GM23338 (cell line): Measurements from ENCODE around the gene MORC3. TPM values are rescaled to one million over a fixed set of nuclear protein-coding genes. Genes with fewer than 3 reads are reported as not detected.

Source experiments
- ATAC-seq: fragments of 200-7000 bp; cut with Tn5 transposase; 3 replicates; pipeline ENCODE4 v1.9.1; 2020
- DNase-seq: peaks from one replicate; pipeline ENCODE4 v3.0.0-alpha.2; 2015; ENCODE audit warnings: low spot score
- H2AFZ ChIP-seq: fragments of 200-600 bp; sonication (generic); 2 replicates; pipeline ENCODE4 v1.8.0; 2016; ENCODE audit warnings: antibody characterized with exemption, mild to moderate bottlenecking, moderate library complexity
- H3F3A ChIP-seq: fragments of 200-600 bp; sonication (generic); replicated peaks from 2 replicates; pipeline ENCODE4 v1.8.0; 2017; ENCODE audit warnings: antibody characterized with exemption, mixed run types, low read depth
- H3K27ac ChIP-seq: fragments of 200-600 bp; sonication (generic); 2 replicates; pipeline ENCODE4 v1.6.1; 2016; ENCODE audit warnings: low read depth
- H3K27me3 ChIP-seq: fragments of 200-600 bp; sonication (generic); 2 replicates; pipeline ENCODE4 v1.8.0; 2016; ENCODE audit warnings: mild to moderate bottlenecking, mixed run types, moderate library complexity; ENCODE audit not compliant: insufficient read depth
- H3K36me3 ChIP-seq: fragments of 200-600 bp; sonication (generic); 2 replicates; pipeline ENCODE4 v1.8.0; 2016; ENCODE audit warnings: mild to moderate bottlenecking; ENCODE audit not compliant: insufficient read depth
- H3K4me1 ChIP-seq: fragments of 200-600 bp; sonication (generic); 2 replicates; pipeline ENCODE4 v1.8.0; 2016; ENCODE audit warnings: mild to moderate bottlenecking, moderate library complexity; ENCODE audit not compliant: insufficient read depth
- H3K4me2 ChIP-seq: fragments of 200-600 bp; sonication (generic); 2 replicates; pipeline ENCODE4 v1.7.1; 2017; ENCODE audit warnings: mixed run types
- H3K4me3 ChIP-seq: fragments of 200-600 bp; sonication (generic); 2 replicates; pipeline ENCODE4 v1.6.1; 2016; ENCODE audit warnings: mixed run types
- H3K79me2 ChIP-seq: fragments of 200-600 bp; sonication (generic); replicated peaks from 2 replicates; pipeline ENCODE4 v1.8.0; 2017; ENCODE audit warnings: mild to moderate bottlenecking; ENCODE audit not compliant: insufficient read depth
- H3K9me2 ChIP-seq: fragments of 200-600 bp; sonication (generic); 2 replicates; pipeline ENCODE4 v1.8.0; 2017; ENCODE audit not compliant: insufficient read depth
- H4K20me1 ChIP-seq: fragments of 200-600 bp; sonication (generic); replicated peaks from 2 replicates; pipeline ENCODE4 v1.8.0; 2017; ENCODE audit warnings: mild to moderate bottlenecking; ENCODE audit not compliant: insufficient read depth
- H3K27ac Mint-ChIP-seq: 2 replicates; pipeline ENCODE4 v1.8.0; 2020; ENCODE audit warnings: inconsistent platforms, mild to moderate bottlenecking, moderate library complexity, mixed read lengths
- H3K27me3 Mint-ChIP-seq: 3 replicates; pipeline ENCODE4 v1.8.0; 2022; ENCODE audit warnings: low read depth, mild to moderate bottlenecking, moderate library complexity, mixed read lengths, inconsistent platforms; ENCODE audit not compliant: insufficient read depth, poor library complexity
- H3K36me3 Mint-ChIP-seq: 3 replicates; pipeline ENCODE4 v1.8.0; 2021; ENCODE audit warnings: low read depth, mild to moderate bottlenecking, inconsistent platforms, moderate library complexity, mixed read lengths
- H3K4me1 Mint-ChIP-seq: 3 replicates; pipeline ENCODE4 v1.8.0; 2020; ENCODE audit warnings: mild to moderate bottlenecking, inconsistent platforms, mixed read lengths
- H3K4me3 Mint-ChIP-seq: 3 replicates; pipeline ENCODE4 v1.8.0; 2021; ENCODE audit warnings: moderate library complexity, mild to moderate bottlenecking, inconsistent platforms, mixed read lengths
- H3K9me3 Mint-ChIP-seq: 3 replicates; pipeline ENCODE4 v1.8.0; 2020; ENCODE audit warnings: moderate library complexity, mild to moderate bottlenecking, inconsistent platforms, mixed read lengths
- CTCF ChIP-seq, 2 experiments: fragments of 200-600 bp in 1 of 2; sonication (generic) in 1 of 2; conservative IDR thresholded peaks; 2 replicates each; pipeline versions ENCODE4 v1.5.1 to v1.6.1; 2016 to 2017; ENCODE audit warnings: antibody characterized with exemption in 2 of 2, low read depth in 2 of 2, mild to moderate bottlenecking in 2 of 2, moderate library complexity in 1 of 2
- EZH2 ChIP-seq: fragments of 200-600 bp; sonication (generic); IDR thresholded peaks from one replicate; pipeline ENCODE4 v1.8.0; 2017; ENCODE audit warnings: antibody characterized with exemption, mild to moderate bottlenecking, low read depth; ENCODE audit not compliant: unreplicated experiment
- EZH2phosphoT487 ChIP-seq: fragments of 200-600 bp; sonication (generic); IDR thresholded peaks from one replicate; pipeline ENCODE4 v1.8.1; 2018; ENCODE audit warnings: antibody characterized with exemption; ENCODE audit not compliant: unreplicated experiment
- JUNB ChIP-seq: IDR thresholded peaks from one replicate; pipeline ENCODE4 v1.6.1; 2016; ENCODE audit warnings: antibody characterized with exemption; ENCODE audit not compliant: unreplicated experiment
- NANOG ChIP-seq: IDR thresholded peaks from 2 replicates; pipeline ENCODE4 v1.6.1; 2016; ENCODE audit warnings: antibody characterized with exemption, borderline replicate concordance
- POLR2AphosphoS5 ChIP-seq: IDR thresholded peaks from 2 replicates; pipeline ENCODE4 v1.6.1; 2016; ENCODE audit warnings: antibody characterized with exemption, low read depth
- ZNF114 ChIP-seq: fragments of 250-450 bp; sonication (Bioruptor Pico); IDR thresholded peaks from 2 replicates; pipeline ENCODE4 v1.5.0; 2020; ENCODE audit warnings: mild to moderate bottlenecking, moderate library complexity
- ZNF462 ChIP-seq: fragments of 250-450 bp; sonication (Bioruptor Pico); IDR thresholded peaks from 2 replicates; pipeline ENCODE4 v1.5.0; 2020; ENCODE audit warnings: mild to moderate bottlenecking, moderate library complexity
- polyA plus RNA-seq: library from polyadenylated mRNA; unstranded; fragments of >200 nt; fragmentation: Nextera tagmentation; extraction: Ambion mirVana; gene quantifications from 2 replicates; pipeline ENCODE4 v1.2.1, GENCODE V29; 2016
- total RNA-seq: library from RNA; depleted of rRNA; stranded (reverse); fragments of >200 nt; shearing (Covaris generic); gene quantifications from 2 replicates; pipeline ENCODE4 v1.2.3, GENCODE V29; 2014
- TF ChIP-seq, protein P1 (sequence below): IDR thresholded peaks from 2 replicates; pipeline ENCODE4 v1.6.1; 2016; ENCODE audit warnings: antibody characterized with exemption
- TF ChIP-seq, protein P2 (sequence below): IDR thresholded peaks from one replicate; pipeline ENCODE4 v1.6.1; 2018; ENCODE audit warnings: antibody characterized with exemption; ENCODE audit not compliant: unreplicated experiment

The MORC3 gene
- total and polyA plus RNA-seq, 2 experiments from 2014 or later, result 11.5 to 25.4 TPM

DNA sequence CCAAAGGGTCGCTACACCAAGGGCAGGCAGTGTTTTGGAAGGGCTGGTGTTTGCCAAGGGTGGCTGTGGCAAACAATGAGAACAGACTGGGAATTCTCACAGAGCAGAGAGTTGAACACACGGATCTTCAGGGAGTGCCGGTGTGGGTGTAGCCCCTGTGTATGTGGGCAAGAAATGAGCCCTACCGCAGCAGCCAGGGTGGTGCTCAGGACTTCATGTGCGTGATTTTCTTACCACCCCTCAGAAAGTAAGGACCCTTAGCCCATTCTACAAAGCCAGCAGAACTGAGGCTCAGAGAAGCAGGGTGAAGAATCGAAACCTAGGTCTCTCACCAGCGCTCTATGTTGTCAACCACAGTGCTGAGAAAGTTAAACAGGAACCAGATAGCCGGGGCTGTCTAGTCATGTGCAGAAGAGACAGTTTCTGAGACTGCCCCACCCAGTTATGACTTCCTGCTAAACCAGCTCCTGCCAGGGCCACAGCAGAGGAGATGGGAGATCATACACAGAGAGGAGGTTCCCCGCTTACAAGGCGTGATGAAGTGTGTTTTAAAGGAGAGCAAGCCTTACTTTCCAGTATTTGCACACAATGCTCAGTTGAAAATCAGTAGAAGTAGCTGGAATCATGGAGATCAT, 21.9 kb upstream of the MORC3 start:
- H3K27ac Mint-ChIP-seq, result no peak overlapping the region
- peaks cover 3% of the 10 kb centered on the region; the same call in 2 of the 3 replicates for H3K36me3 Mint-ChIP-seq

More for the DNA sequence above, 21.9 kb upstream of the MORC3 start:
- H3K9me3 Mint-ChIP-seq, result no peaks in the 10 kb centered on the region; the same call in 2 of the 3 replicates
- TF ChIP-seq ZNF462 (CRISPR knock-in tag) (no peak), EZH2phosphoT487 (no peak), JUNB (no peak), EZH2 (no peak), POLR2AphosphoS5 (no peak), CTCF (conservative IDR thresholded peaks at IDR 0.05; ENCODE audit: low read depth in 2 of 2) (no peak), ZNF114 (CRISPR knock-in tag) (no peak), NANOG (no peak)
- TF ChIP-seq, protein P1, sequence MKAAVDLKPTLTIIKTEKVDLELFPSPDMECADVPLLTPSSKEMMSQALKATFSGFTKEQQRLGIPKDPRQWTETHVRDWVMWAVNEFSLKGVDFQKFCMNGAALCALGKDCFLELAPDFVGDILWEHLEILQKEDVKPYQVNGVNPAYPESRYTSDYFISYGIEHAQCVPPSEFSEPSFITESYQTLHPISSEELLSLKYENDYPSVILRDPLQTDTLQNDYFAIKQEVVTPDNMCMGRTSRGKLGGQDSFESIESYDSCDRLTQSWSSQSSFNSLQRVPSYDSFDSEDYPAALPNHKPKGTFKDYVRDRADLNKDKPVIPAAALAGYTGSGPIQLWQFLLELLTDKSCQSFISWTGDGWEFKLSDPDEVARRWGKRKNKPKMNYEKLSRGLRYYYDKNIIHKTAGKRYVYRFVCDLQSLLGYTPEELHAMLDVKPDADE, result no peak
- TF ChIP-seq, protein P2, sequence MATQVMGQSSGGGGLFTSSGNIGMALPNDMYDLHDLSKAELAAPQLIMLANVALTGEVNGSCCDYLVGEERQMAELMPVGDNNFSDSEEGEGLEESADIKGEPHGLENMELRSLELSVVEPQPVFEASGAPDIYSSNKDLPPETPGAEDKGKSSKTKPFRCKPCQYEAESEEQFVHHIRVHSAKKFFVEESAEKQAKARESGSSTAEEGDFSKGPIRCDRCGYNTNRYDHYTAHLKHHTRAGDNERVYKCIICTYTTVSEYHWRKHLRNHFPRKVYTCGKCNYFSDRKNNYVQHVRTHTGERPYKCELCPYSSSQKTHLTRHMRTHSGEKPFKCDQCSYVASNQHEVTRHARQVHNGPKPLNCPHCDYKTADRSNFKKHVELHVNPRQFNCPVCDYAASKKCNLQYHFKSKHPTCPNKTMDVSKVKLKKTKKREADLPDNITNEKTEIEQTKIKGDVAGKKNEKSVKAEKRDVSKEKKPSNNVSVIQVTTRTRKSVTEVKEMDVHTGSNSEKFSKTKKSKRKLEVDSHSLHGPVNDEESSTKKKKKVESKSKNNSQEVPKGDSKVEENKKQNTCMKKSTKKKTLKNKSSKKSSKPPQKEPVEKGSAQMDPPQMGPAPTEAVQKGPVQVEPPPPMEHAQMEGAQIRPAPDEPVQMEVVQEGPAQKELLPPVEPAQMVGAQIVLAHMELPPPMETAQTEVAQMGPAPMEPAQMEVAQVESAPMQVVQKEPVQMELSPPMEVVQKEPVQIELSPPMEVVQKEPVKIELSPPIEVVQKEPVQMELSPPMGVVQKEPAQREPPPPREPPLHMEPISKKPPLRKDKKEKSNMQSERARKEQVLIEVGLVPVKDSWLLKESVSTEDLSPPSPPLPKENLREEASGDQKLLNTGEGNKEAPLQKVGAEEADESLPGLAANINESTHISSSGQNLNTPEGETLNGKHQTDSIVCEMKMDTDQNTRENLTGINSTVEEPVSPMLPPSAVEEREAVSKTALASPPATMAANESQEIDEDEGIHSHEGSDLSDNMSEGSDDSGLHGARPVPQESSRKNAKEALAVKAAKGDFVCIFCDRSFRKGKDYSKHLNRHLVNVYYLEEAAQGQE, result no peak
- ATAC-seq (no peak), DNase-seq (no peak)
- Histone ChIP-seq H2AFZ (no peak overlapping the region), H4K20me1 (no peaks in the 10 kb centered on the region), H3K4me1 (no peaks in the 10 kb centered on the region), H3K36me3 (no peaks in the 10 kb centered on the region), H3K4me3 (no peak overlapping the region), H3F3A (no peaks in the 10 kb centered on the region), H3K79me2 (no peaks in the 10 kb centered on the region), H3K27me3 (no peaks in the 10 kb centered on the region), H3K4me2 (no peak overlapping the region), H3K9me2 (no peaks in the 10 kb centered on the region), H3K27ac (no peak overlapping the region)
- no peak overlapping the region for H3K4me3 Mint-ChIP-seq
- peaks cover 5% of the 10 kb centered on the region for H3K27me3 Mint-ChIP-seq
- no peaks in the 10 kb centered on the region for H3K4me1 Mint-ChIP-seq
